Keratinocyte (primary cell): Measurements from ENCODE around the gene FGGY.

Source experiments
- CTCF ChIP-seq, 3 experiments: IDR thresholded peaks in 1 of 3; conservative IDR thresholded peaks in 1 of 3; optimal IDR thresholded peaks in 1 of 3; 2 replicates in 2 of 3; 3 replicates in 1 of 3; pipeline versions ENCODE3 to v1.5.1; 2011; ENCODE audit warnings: low read length in 3 of 3, mild to moderate bottlenecking in 3 of 3, moderate library complexity in 2 of 3, control low read depth in 1 of 3, inconsistent platforms in 1 of 3; ENCODE audit not compliant: insufficient read depth in 2 of 3; ENCODE audit errors: extremely low read depth in 1 of 3
- EZH2 ChIP-seq: IDR thresholded peaks from one replicate; pipeline ENCODE4 v1.6.1; 2012; ENCODE audit warnings: inconsistent platforms, mild to moderate bottlenecking, low read length, moderate library complexity

DNA sequence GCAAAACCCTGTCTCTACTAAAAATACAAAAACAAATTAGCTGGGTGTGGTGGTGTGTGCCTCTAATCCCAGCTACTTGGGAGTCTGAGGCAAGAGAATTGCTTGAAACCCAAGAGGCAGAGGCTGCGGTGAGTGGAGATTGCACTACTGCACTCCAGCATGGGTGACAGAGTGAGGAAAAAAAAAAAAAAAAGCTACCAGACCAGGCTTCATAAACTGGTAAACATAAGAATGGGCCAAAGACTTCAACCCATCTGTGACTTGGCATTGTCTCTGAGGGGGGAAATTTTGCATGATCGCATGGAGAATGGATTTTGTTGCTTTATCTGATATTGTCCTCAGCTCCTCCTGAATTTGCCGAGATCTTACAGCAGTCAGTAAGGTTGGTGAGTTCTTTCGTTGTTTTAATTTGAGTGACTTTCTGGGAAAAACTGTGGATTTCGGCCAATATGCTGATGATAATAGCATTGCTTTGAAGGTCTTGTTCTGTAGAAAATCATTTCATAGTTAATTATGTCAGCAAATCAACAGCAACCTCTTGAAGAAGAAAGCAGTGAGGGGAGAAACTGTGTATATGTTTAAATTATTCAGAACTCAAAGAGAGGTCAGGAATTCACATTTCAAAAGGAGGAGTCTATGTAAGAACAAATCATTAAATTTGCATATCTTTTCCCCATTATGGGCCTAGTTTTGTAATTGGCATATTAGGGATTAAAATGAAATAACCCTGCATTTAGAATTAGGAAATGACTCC, 13.1 kb downstream of the FGGY start:
- TF ChIP-seq CTCF (optimal IDR thresholded peaks at IDR 0.05 in 1 of 3, IDR thresholded peaks at IDR 0.05 in 1 of 3, conservative IDR thresholded peaks at IDR 0.05 in 1 of 3; ENCODE audit: extremely low read depth in 1 of 3, insufficient read depth in 2 of 3, low read length in 3 of 3) (no peak), EZH2 (no peak)
